K562 (cell line): ENCODE measurements around the gene SNRPA. TPM values are rescaled to one million over a fixed set of nuclear protein-coding genes. Genes with fewer than 3 reads are reported as not detected.

Experiments used
- ATAC-seq: fragments of 200-7000 bp; cut with Tn5 transposase; 3 replicates; pipeline ENCODE4 v1.9.1; 2020; ENCODE audit warnings: moderate library complexity
- BruUV-seq: library from RNA; stranded (reverse); fragments of 400-500 nt; replicated peaks from 2 replicates; lab custom pipeline; 2021; lab: Mats Ljungman, UMichigan
- CTCF ChIA-PET: fragments of 300-600 bp; formaldehyde crosslinking; extraction: SDS; loops from one replicate; lab custom pipeline; 2021; ENCODE audit warnings: low intra/inter-chr PET ratio; lab: Yijun Ruan, JAX
- POLR2A ChIA-PET: fragments of 300-600, 350-650 bp; sonication (Branson Sonifier 250); formaldehyde crosslinking; extraction: SDS; loops from one replicate; lab custom pipeline; 2021; ENCODE audit warnings: antibody characterized with exemption, inconsistent platforms; lab: Yijun Ruan, JAX
- DNase-seq, 4 experiments: peaks; one replicate each; pipeline versions ENCODE4 v3.0.0 to v3.0.0-alpha.2; 2011 to 2018; ENCODE audit warnings: low spot score in 3 of 4, mixed read lengths in 3 of 4; ENCODE audit errors: extremely low read depth in 1 of 4
- FAIRE-seq: peaks from 2 replicates; lab custom pipeline; 2011; peaks lifted over from hg19 to GRCh38; lab: Jason Lieb, UNC
- H2AFZ ChIP-seq: 2 replicates; pipeline ENCODE4 v1.6.0; 2011; ENCODE audit warnings: low read depth, low read length, control low read depth, inconsistent platforms
- H3K27ac ChIP-seq: fragments of 200-600 bp; 3 replicates; pipeline ENCODE4 v1.8.0; 2011; ENCODE audit warnings: low read depth, mild to moderate bottlenecking, control low read depth, inconsistent platforms, low read length, moderate library complexity, mixed read lengths; ENCODE audit errors: extremely low read depth
- H3K27me3 ChIP-seq, 2 experiments: fragments of 300-600 bp in 1 of 2; 2 replicates in 1 of 2; 3 replicates in 1 of 2; pipeline versions ENCODE4 v1.6.0 to v1.8.0; 2011; ENCODE audit warnings: inconsistent platforms in 2 of 2, low read length in 2 of 2, mild to moderate bottlenecking in 1 of 2, mixed read lengths in 1 of 2, moderate library complexity in 1 of 2; ENCODE audit not compliant: control insufficient read depth in 2 of 2, insufficient read depth in 2 of 2
- H3K36me3 ChIP-seq: fragments of 300-600 bp; 3 replicates; pipeline ENCODE4 v1.8.0; 2011; ENCODE audit warnings: mild to moderate bottlenecking, low read length, inconsistent platforms; ENCODE audit not compliant: control insufficient read depth, insufficient read depth
- H3K4me1 ChIP-seq, 2 experiments: fragments of 200-600 bp in 1 of 2; replicated peaks in 1 of 2; 2 replicates in 1 of 2; 3 replicates in 1 of 2; pipeline versions ENCODE4 v1.5.1 to v1.8.0; 2011; ENCODE audit warnings: inconsistent platforms in 2 of 2, low read length in 2 of 2, mild to moderate bottlenecking in 1 of 2, mixed read lengths in 1 of 2, moderate library complexity in 1 of 2; ENCODE audit not compliant: control insufficient read depth in 2 of 2, insufficient read depth in 2 of 2
- H3K4me2 ChIP-seq: 2 replicates; pipeline ENCODE4 v1.6.1; 2011; ENCODE audit warnings: low read length, control low read depth, inconsistent platforms, mixed read lengths; ENCODE audit not compliant: insufficient read depth
- H3K4me3 ChIP-seq: fragments of 200-600 bp; sonication (generic), shearing (Covaris generic); 2 replicates; pipeline ENCODE4 v1.5.1; 2016; ENCODE audit warnings: control low read depth, inconsistent platforms
- H3K79me2 ChIP-seq: fragments of 200-600 bp; 3 replicates; pipeline ENCODE4 v1.8.0; 2011; ENCODE audit warnings: low read length, inconsistent platforms; ENCODE audit not compliant: control insufficient read depth, insufficient read depth
- H3K9ac ChIP-seq, 2 experiments: 2 replicates each; pipeline versions ENCODE4 v1.6.0 to v1.6.1; 2011; ENCODE audit warnings: low read depth in 2 of 2, low read length in 2 of 2, control low read depth in 1 of 2, inconsistent platforms in 1 of 2, mild to moderate bottlenecking in 1 of 2, mixed read lengths in 1 of 2; ENCODE audit not compliant: insufficient read depth in 1 of 2
- H3K9me1 ChIP-seq: one replicate; pipeline ENCODE4 v1.6.0; 2011; ENCODE audit warnings: inconsistent platforms, mild to moderate bottlenecking, low read length, moderate library complexity; ENCODE audit not compliant: control insufficient read depth, insufficient read depth
- H3K9me3 ChIP-seq: replicated peaks from 2 replicates; pipeline ENCODE4 v1.5.1; 2011; ENCODE audit warnings: low read depth, low read length, inconsistent platforms; ENCODE audit not compliant: control insufficient read depth, insufficient read depth
- H4K20me1 ChIP-seq: replicated peaks from 2 replicates; pipeline ENCODE4 v1.6.1; 2011; ENCODE audit warnings: low read length, inconsistent platforms, mixed read lengths; ENCODE audit not compliant: control insufficient read depth, insufficient read depth
- BRCA1 ChIP-seq, 2 experiments: fragments of 450-650 bp in 1 of 2; sonication (generic) in 1 of 2; formaldehyde crosslinking in 1 of 2; IDR thresholded peaks; 2 replicates each; pipeline versions ENCODE4 v1.5.0 to v1.6.1; 2017 to 2020; ENCODE audit warnings: mild to moderate bottlenecking in 1 of 2, missing genetic modification reagents in 1 of 2
- CHD2 ChIP-seq: IDR thresholded peaks from 2 replicates; pipeline ENCODE4 v1.6.1; 2011; ENCODE audit warnings: low read depth, low read length
- E2F6 ChIP-seq, 2 experiments: IDR thresholded peaks; 2 replicates each; pipeline ENCODE4 v1.6.1; 2011; ENCODE audit warnings: borderline replicate concordance in 1 of 2, control low read depth in 1 of 2, low read depth in 1 of 2, low read length in 1 of 2, mild to moderate bottlenecking in 1 of 2, mixed read lengths in 1 of 2, moderate library complexity in 1 of 2; ENCODE audit not compliant: insufficient read depth in 1 of 2, insufficient read length in 1 of 2, poor library complexity in 1 of 2, severe bottlenecking in 1 of 2; ENCODE audit errors: extremely low read depth in 1 of 2
- ELF4 ChIP-seq: fragments of 450-650 bp; formaldehyde crosslinking; IDR thresholded peaks from 2 replicates; pipeline ENCODE4 v1.4.0; 2022; ENCODE audit warnings: missing genetic modification characterization
- FOXJ2 ChIP-seq: fragments of 200-800 bp; sonication (Bioruptor generic); IDR thresholded peaks from 2 replicates; pipeline ENCODE4 v1.6.1; 2016; ENCODE audit warnings: missing genetic modification characterization, missing compliant biosample characterization
- ID3 ChIP-seq, 2 experiments: fragments of 250-450 bp in 1 of 2; fragments of 450-650 bp in 1 of 2; sonication (Bioruptor Pico) in 1 of 2; IDR thresholded peaks; 2 replicates each; pipeline versions ENCODE4 v1.6.1 to v1.8.0; 2016 to 2021; ENCODE audit warnings: mild to moderate bottlenecking in 2 of 2, moderate library complexity in 2 of 2, missing compliant biosample characterization in 1 of 2, missing genetic modification characterization in 1 of 2
- MEIS2 ChIP-seq: fragments of 450-650 bp; IDR thresholded peaks from 2 replicates; pipeline ENCODE4 v1.6.1; 2014; ENCODE audit warnings: mild to moderate bottlenecking; ENCODE audit not compliant: partially characterized antibody
- MNT ChIP-seq, 2 experiments: fragments of 450-650 bp; conservative IDR thresholded peaks; 2 replicates each; pipeline ENCODE4 v1.6.1; 2017; ENCODE audit warnings: mild to moderate bottlenecking in 2 of 2, moderate library complexity in 2 of 2
- POLR2B ChIP-seq: fragments of 450-650 bp; IDR thresholded peaks from 2 replicates; pipeline ENCODE4 v1.6.1; 2018; ENCODE audit warnings: low read depth; ENCODE audit not compliant: partially characterized antibody
- SMARCE1 ChIP-seq: fragments of 450-650 bp; IDR thresholded peaks from 2 replicates; pipeline ENCODE4 v1.7.1; 2016; ENCODE audit warnings: mild to moderate bottlenecking
- UBTF ChIP-seq, 2 experiments: IDR thresholded peaks; 2 replicates each; pipeline ENCODE4 v1.6.1; 2012; ENCODE audit warnings: improper control_type of control experiment in 2 of 2, low read depth in 2 of 2, low read length in 2 of 2, borderline replicate concordance in 1 of 2
- ZBTB33 ChIP-seq: sonication (generic); formaldehyde crosslinking; IDR thresholded peaks from 2 replicates; pipeline ENCODE4 v1.8.1; 2023; ENCODE audit warnings: mild to moderate bottlenecking, missing genetic modification reagents
- WGBS: fragments of 100-300 bp; shearing (Covaris generic); methylation state at CpG from one replicate; pipeline ENCODE4 v1.1.6; 2016; ENCODE audit warnings: low coverage, mixed read lengths; ENCODE audit not compliant: insufficient coverage; ENCODE audit errors: missing lambda C conversion rate; 5-methylcytosine and 5-hydroxymethylcytosine counted together
- in situ Hi-C: fragments of 300-500 bp; cut with MboI; formaldehyde crosslinking; loops from 4 replicates; pipeline ENCODE4 v1.15.0; 2018; ENCODE audit warnings: inconsistent platforms, mixed read lengths
- intact Hi-C: fragments of 100-400 bp; cut with micrococcal nuclease; formaldehyde crosslinking; loops from 2 replicates; pipeline ENCODE4 v1.14.2; 2022
- polyA plus RNA-seq, 8 experiments: library from polyadenylated mRNA; depleted of rRNA in 4 of 8; stranded (reverse) in 5 of 8; unstranded in 3 of 8; fragments of >200 nt; fragmentation: Nextera tagmentation in 2 of 8; fragmentation: Illumina TruSeq in 1 of 8; extraction: Ambion mirVana in 2 of 8; extraction: Trizol in 1 of 8; gene quantifications; 2 replicates each; pipeline versions ENCODE4 v1.2.1 to v1.2.3, GENCODE V29; 2011 to 2014; ENCODE audit warnings: inconsistent platforms in 1 of 8, missing spikeins in 1 of 8
- total RNA-seq, 7 experiments: library from RNA; depleted of rRNA in 6 of 7; stranded (reverse); fragments of >200 nt in 6 of 7; fragmentation: Illumina TruSeq in 2 of 7; extraction: Trizol in 2 of 7; gene quantifications; 2 replicates each; pipeline versions ENCODE4 v1.2.1 to v1.2.3, GENCODE V29; 2011 to 2021; ENCODE audit warnings: low replicate concordance in 1 of 7

Gene SNRPA
- total and polyA plus RNA-seq, 9 of the 15 experiments (the other 6 are each of a cell fraction or from before 2014, with no cell fraction given), result 16.3 to 311 (median 193) TPM

GRCh38 chr19:40718774-40719391 lies 32.1 kb upstream of the SNRPA start:
- Histone ChIP-seq H3K9me1 (no peaks in the 10 kb centered on the region), H3K36me3 (peaks cover 10% of the 10 kb centered on the region), H3K9me3 (no peaks in the 10 kb centered on the region), H3K79me2 (peaks cover 64% of the 10 kb centered on the region), H3K4me2 (peak overlapping the region; percentile 93), H3K4me1 (peaks cover 21 to 54% of the 10 kb centered on the region in 2 experiments), H2AFZ (peak overlapping the region; percentile 64), H3K27ac (peak overlapping the region; percentile 80), H3K9ac (peak overlapping the region; percentile 79 to 90), H3K4me3 (peak overlapping the region; percentile 62), H4K20me1 (no peaks in the 10 kb centered on the region), H3K27me3 (no peaks in the 10 kb centered on the region)
- ChIA-PET CTCF (no interaction called here), POLR2A (interaction anchor here (0.6 to 1.3 kb wide), 7 partner anchors 11 to 253 kb away, joined by 3 to 5 read pairs (median 3); partner anchors contain the start of gene BLVRB)
- DNase-seq (peak; percentile 60 to 71 (median 64)), ATAC-seq (peak; percentile 65), FAIRE-seq (no peak)
- BruUV-seq, result no TSS peak
- intact Hi-C loops (no loop called here), in situ Hi-C loops (no loop called here)
- WGBS, result 0% methylated on average over 12 of the region's 16 CpGs
- TF ChIP-seq ELF4 (no peak), MEIS2 (no peak), UBTF (IDR thresholded peaks at IDR 0.05; ENCODE audit: borderline replicate concordance in 1 of 2, low read depth in 2 of 2, low read length in 2 of 2) (0 out of 4 replicates have a peak, but pooled peaks of 1 of the 2 experiments have one; percentile 33), SMARCE1 (no peak), E2F6 (IDR thresholded peaks at IDR 0.05; ENCODE audit: borderline replicate concordance in 1 of 2, extremely low read depth in 1 of 2, insufficient read depth in 1 of 2, insufficient read length in 1 of 2, low read depth in 1 of 2, low read length in 1 of 2, poor library complexity in 1 of 2, severe bottlenecking in 1 of 2) (peak in 1 of 2 experiments; percentile 84), ZBTB33 (no peak), BRCA1 (IDR thresholded peaks at IDR 0.05) (no peak), BRCA1 (CRISPR knock-in tag; IDR thresholded peaks at IDR 0.05) (no peak), ID3 (CRISPR knock-in tag; IDR thresholded peaks at IDR 0.05) (no peak), ID3 (tag; IDR thresholded peaks at IDR 0.05) (no peak), POLR2B (no peak), FOXJ2 (tag) (no peak), MNT (conservative IDR thresholded peaks at IDR 0.05) (peak in 1 of 2 experiments; percentile 70), CHD2 (no peak)
